GM12873 (cell line): ENCODE measurements around the gene PKP3.

Experiments used
- CTCF ChIP-seq: IDR thresholded peaks from 2 replicates; pipeline ENCODE4 v1.5.1; 2012; ENCODE audit warnings: low read depth, mild to moderate bottlenecking, moderate library complexity, low read length, control low read depth; ENCODE audit not compliant: insufficient read depth; ENCODE audit errors: missing control alignments

Gene PKP3

DNA sequence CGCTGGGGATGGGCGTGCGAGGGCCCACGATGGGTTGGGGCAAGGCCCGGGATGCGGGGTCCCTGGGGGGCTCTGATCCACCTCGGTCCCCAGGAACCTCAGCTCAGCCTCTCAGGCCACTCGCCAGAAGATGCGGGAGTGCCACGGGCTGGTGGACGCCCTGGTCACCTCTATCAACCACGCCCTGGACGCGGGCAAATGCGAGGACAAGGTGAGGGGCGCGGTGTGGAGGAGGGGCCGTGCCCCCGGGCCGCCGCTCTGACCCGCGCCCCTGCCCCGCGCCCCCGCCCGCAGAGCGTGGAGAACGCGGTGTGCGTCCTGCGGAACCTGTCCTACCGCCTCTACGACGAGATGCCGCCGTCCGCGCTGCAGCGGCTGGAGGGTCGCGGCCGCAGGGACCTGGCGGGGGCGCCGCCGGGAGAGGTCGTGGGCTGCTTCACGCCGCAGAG is 6.3 kb downstream of the PKP3 start:
- TF ChIP-seq CTCF = no peak

DNA sequence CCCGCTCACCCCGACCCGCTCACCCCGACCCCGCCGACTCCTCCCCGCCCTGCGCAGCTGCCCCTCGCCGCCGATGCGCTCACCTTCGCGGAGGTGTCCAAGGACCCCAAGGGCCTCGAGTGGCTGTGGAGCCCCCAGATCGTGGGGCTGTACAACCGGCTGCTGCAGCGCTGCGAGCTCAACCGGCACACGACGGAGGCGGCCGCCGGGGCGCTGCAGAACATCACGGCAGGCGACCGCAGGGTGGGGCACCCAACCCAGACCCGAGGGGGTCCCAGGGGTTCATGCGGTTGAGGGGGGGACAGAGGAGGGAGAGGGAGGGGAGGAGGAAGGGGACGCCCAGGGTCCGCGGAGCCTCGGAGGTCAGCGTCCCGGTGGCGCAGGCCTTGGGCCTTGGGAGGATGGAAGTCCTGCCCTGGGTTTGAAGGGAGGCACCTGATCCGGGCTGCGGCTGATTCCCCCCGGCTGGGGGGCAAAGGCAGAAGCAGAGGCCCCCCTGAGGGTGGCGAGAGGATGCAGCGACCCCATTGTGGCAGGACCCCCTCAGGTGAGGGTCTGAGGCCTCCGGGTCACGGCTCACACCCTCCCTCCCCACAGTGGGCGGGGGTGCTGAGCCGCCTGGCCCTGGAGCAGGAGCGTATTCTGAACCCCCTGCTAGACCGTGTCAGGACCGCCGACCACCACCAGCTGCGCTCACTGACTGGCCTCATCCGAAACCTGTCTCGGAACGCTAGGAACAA is 9.2 kb downstream of the PKP3 start:
- TF ChIP-seq CTCF = no peak

DNA sequence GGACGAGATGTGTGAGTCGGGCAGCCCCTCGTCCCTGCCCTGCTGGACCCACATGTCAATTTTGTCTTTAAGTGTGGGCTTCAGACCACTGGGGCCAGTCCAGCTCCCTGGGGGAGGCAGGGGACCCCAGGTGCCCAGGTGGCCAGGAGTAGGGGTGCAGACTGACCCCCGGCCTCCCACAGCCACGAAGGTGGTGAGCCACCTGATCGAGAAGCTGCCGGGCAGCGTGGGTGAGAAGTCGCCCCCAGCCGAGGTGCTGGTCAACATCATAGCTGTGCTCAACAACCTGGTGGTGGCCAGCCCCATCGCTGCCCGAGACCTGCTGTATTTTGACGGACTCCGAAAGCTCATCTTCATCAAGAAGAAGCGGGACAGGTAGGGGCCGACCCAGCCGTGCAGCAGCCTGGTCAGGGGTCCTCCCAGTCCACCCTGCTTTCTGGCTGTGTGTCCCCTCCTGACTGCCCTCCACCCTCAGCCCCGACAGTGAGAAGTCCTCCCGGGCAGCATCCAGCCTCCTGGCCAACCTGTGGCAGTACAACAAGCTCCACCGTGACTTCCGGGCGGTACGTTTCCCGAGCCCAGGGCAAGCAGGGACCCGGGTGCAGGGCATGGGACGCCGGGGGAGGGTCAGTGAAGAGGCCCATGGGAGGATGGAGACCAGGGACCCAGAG is 9.9 kb downstream of the PKP3 start:
- no peak for TF ChIP-seq CTCF

GRCh38 chr11:404551-405264 is 10.7 kb downstream of the PKP3 start:
- TF ChIP-seq CTCF = no peak

DNA sequence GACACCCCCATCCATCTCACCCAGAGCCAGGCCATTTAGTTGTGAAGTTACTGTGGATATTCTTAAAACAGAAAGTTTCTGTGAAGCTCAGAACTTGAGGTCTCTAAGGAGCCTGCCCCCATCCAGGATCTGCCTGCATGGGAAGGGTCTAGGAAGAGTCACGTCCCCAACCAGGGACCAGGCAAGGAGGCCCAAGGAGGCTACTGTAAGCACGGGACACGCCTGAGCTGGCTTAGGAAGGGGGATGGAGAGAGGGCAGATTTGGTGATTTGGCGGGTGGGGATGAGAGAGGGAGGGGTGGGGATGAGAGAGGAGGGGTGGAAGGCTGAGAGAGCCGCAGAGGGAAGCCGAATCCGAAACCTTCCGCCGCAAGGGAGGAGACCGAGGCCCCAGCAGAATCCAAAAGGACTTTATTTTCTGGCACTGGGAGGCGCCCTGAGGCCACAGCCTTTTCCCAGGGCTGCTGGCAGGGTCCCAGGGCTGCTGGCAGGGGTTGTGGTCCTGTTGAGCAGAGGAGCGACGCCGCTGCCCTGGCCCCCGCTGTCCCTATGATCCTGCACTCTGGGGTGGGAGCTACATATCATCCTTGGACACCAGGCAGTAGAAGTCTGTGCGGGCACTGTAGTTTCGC is 11.4 kb downstream of the PKP3 start:
- no peak for TF ChIP-seq CTCF

DNA sequence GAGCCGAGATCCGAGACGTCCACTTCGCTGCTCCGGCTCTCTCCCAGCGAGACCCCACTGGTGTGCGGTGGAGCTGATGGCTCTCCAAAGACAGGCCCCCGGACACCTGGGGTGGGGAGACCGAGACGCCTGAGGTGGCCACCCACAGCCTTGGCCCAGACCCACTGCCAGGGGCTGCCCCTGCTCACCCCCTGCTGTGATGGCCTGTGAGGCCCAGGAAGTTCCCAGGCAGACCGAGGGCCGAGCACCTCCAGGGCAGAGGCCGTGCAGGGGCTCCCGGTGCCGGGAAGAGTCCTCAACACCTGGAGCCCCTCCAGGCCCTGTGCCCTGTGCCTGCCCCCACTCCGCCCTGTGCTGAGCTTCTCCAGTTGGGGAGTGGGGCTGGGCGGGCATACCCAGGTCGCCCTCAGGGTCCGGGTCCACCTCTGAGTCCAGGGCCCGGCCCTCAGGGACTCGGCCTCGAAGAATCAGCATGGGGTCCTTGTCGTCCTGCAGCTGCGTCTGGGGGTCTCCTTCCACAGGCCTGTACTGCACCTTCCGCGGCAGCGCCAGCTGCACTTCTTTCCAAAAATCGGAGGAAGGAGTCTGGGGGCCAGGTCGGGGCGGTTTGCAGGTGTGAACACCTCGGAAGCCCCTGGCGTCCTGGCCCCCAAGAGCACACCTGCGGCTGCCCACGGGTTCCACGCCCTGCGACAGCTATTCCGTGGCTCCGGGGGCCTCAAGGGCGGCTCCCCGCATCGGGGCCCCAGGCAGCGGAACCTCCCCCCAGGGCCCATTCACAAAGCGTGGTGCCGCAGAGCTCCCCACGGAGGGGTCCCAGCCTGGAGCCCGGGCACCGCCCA is 12.2 kb downstream of the PKP3 start:
- no peak for TF ChIP-seq CTCF
